Measurements from ENCODE around the gene SPAG16.
"Not testable (repeated sequence)": the region's sequence is repeated elsewhere in the genome, so short reads cannot be mapped to it uniquely, and the experiment has no call there.

Gene SPAG16

GRCh38 chr2:213277134-213277533, 7.1 kb upstream of the SPAG16 start:
- not testable (repeated sequence) for H3K4me1 ChIP-seq (ENCODE audit: control insufficient read depth, insufficient read depth, low read length); H3K4me3 ChIP-seq (ENCODE audit: low read length); H3K27ac ChIP-seq (ENCODE audit: low read depth, low read length); H3K9ac ChIP-seq (ENCODE audit: low read length); H3K27me3 ChIP-seq (ENCODE audit: control insufficient read depth, insufficient read depth, low read length); H3K36me3 ChIP-seq (ENCODE audit: control insufficient read depth, insufficient read depth, low read length)

- H3K27me3 ChIP-seq (ENCODE audit: control insufficient read depth, insufficient read depth, low read length): no peaks in the 10 kb centered on the region
- H3K36me3 ChIP-seq (ENCODE audit: control insufficient read depth, insufficient read depth, low read length): no peaks in the 10 kb centered on the region
- H3K4me3 ChIP-seq (ENCODE audit: low read length): no peak overlapping the region
- no peak overlapping the region for H3K9ac ChIP-seq (ENCODE audit: low read length)
- H3K4me1 ChIP-seq (ENCODE audit: control insufficient read depth, insufficient read depth, low read length): no peaks in the 10 kb centered on the region
- no peak overlapping the region for H3K27ac ChIP-seq (ENCODE audit: low read depth, low read length)
Observed at GRCh38 chr2:213279116-213279620, 5.1 kb upstream of the SPAG16 start.

GRCh38 chr2:213279971-213280370, 4.3 kb upstream of the SPAG16 start:
- no peaks in the 10 kb centered on the region for H3K27me3 ChIP-seq (ENCODE audit: control insufficient read depth, insufficient read depth, low read length)
- H3K4me1 ChIP-seq (ENCODE audit: control insufficient read depth, insufficient read depth, low read length): peaks cover 4% of the 10 kb centered on the region
- H3K36me3 ChIP-seq (ENCODE audit: control insufficient read depth, insufficient read depth, low read length): no peaks in the 10 kb centered on the region
- no peak overlapping the region for H3K4me3 ChIP-seq (ENCODE audit: low read length)
- no peak overlapping the region for H3K27ac ChIP-seq (ENCODE audit: low read depth, low read length)
- no peak overlapping the region for H3K9ac ChIP-seq (ENCODE audit: low read length)

DNA sequence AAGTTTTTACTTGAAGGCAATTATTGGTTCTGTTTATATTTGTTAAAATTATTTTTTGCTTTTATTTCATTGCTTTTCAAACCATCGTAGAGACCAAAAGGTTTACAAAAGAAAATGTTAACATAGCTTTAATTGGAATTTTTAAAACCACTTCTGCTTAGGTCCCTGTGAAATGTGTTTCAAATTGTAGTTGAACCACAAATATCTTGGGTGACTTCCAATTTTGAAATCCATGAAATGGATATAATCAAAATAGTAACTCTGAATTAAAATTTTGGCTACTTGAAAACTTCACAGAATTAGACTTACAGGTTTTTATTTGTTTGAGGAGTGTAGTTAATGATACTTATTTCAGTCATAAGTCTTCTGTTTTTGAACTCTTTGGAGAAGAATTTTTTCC, 3.1 kb upstream of the SPAG16 start:
- no peak overlapping the region for H3K9ac ChIP-seq (ENCODE audit: low read length)
- no peaks in the 10 kb centered on the region for H3K36me3 ChIP-seq (ENCODE audit: control insufficient read depth, insufficient read depth, low read length)
- H3K4me1 ChIP-seq (ENCODE audit: control insufficient read depth, insufficient read depth, low read length): peaks cover 8% of the 10 kb centered on the region
- no peak overlapping the region for H3K27ac ChIP-seq (ENCODE audit: low read depth, low read length)
- no peak overlapping the region for H3K4me3 ChIP-seq (ENCODE audit: low read length)
- no peaks in the 10 kb centered on the region for H3K27me3 ChIP-seq (ENCODE audit: control insufficient read depth, insufficient read depth, low read length)

DNA sequence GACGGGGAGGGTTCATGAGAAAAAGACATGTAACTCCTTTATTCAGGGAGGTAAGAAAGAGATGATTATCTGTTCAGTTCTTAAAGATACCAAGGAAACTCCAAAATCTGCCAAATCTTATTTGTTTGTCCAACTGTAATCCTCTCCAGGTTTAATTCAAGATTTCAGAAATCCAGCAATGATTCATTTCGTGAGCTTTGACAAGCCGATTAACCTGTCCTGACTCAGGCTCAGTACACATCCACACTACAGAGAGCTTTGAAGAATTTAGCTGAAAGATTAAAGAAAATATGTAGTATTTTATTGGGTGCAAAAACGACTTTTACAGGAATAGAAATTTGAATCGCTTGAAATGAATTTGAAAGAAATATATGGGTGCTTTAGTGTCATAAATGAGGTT, 1.1 kb downstream of the SPAG16 start:
- H3K36me3 ChIP-seq (ENCODE audit: control insufficient read depth, insufficient read depth, low read length): no peaks in the 10 kb centered on the region
- peaks cover 8% of the 10 kb centered on the region for H3K4me1 ChIP-seq (ENCODE audit: control insufficient read depth, insufficient read depth, low read length)
- H3K27ac ChIP-seq (ENCODE audit: low read depth, low read length): no peak overlapping the region
- H3K27me3 ChIP-seq (ENCODE audit: control insufficient read depth, insufficient read depth, low read length): no peaks in the 10 kb centered on the region
- H3K9ac ChIP-seq (ENCODE audit: low read length): no peak overlapping the region
- no peak overlapping the region for H3K4me3 ChIP-seq (ENCODE audit: low read length)

DNA sequence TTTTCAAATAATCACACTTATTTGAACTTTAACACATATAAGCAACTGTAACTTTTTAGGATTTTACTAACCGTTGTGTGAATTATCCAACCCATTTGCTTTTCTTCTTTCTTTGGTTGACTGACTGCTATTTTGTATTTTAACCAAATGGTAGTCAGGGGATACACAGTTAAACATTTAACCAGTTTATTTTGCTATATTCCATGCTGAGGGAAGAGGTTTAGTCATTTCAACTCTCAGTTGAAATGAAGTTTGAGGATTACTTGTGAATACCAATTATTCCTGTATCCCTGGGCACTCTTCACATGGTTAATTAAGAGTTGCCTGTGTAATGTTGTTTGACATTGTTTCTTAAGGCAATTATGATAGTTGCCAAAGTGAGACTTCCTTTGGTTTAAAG, 1.9 kb downstream of the SPAG16 start:
- H3K36me3 ChIP-seq (ENCODE audit: control insufficient read depth, insufficient read depth, low read length): no peaks in the 10 kb centered on the region
- H3K27me3 ChIP-seq (ENCODE audit: control insufficient read depth, insufficient read depth, low read length): no peaks in the 10 kb centered on the region
- no peak overlapping the region for H3K27ac ChIP-seq (ENCODE audit: low read depth, low read length)
- H3K4me3 ChIP-seq (ENCODE audit: low read length): no peak overlapping the region
- no peak overlapping the region for H3K9ac ChIP-seq (ENCODE audit: low read length)
- H3K4me1 ChIP-seq (ENCODE audit: control insufficient read depth, insufficient read depth, low read length): peaks cover 8% of the 10 kb centered on the region

DNA sequence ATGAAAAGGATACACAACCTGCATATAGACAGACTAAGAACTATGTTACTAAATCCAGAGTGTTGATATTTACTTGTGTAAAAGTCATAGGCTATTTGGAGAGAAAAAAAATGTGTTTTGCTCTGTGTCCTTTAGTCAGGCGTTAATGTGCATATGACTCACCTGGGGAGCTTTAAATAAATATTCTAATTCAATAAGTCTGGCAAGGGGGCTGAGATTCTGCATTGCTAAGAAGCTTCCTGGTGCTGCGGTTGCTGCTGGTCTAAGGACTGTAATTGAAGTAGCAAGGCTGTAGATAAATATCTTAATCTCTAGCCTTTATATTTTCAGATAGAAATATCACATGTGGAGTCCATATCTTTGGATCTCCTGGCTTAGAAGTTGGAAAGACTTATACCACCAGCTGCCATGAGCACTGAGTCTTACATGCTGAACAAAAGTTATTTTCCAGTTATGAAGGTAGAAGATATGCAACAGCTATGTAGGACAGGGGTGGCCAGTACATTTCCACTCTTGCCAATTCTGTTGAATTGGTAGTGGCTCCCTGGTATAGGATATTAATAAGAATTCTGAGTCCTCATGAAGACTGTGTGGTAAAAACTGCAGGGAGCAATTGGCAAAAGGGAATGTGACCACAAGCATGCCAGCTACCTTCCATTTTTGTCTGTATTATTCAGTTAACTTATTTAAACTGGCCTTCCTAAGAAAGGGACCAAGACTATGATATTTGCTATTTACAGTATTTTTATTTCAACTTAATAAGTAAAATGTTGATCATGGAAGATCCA, 4.8 kb downstream of the SPAG16 start:
- Histone ChIP-seq H3K27ac (ENCODE audit: low read depth, low read length) (no peak overlapping the region), H3K27me3 (ENCODE audit: control insufficient read depth, insufficient read depth, low read length) (no peaks in the 10 kb centered on the region), H3K4me3 (ENCODE audit: low read length) (no peak overlapping the region), H3K36me3 (ENCODE audit: control insufficient read depth, insufficient read depth, low read length) (no peaks in the 10 kb centered on the region), H3K9ac (ENCODE audit: low read length) (no peak overlapping the region), H3K4me1 (ENCODE audit: control insufficient read depth, insufficient read depth, low read length) (peaks cover 8% of the 10 kb centered on the region)

DNA sequence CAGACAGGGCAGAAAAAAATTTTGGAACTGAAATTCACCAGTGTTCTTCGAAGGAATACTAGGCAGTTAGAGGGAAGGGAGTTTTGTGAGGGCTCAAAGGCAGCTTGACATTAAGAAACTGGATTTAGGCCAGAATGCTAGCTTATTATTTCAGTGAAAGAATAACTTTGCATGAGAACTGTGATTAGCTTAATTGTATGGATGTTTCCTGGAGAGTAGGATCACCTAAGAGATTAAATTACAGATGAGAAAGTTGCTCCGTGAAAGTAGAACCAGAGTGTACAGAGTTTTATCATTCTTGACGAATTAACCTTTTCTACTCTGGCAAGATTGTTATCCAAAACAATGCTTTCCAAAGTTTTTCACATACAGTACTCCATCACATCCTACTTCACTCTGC, 6.2 kb downstream of the SPAG16 start:
- Histone ChIP-seq H3K9ac (ENCODE audit: low read length) (no peak overlapping the region), H3K4me1 (ENCODE audit: control insufficient read depth, insufficient read depth, low read length) (no peaks in the 10 kb centered on the region), H3K4me3 (ENCODE audit: low read length) (no peak overlapping the region), H3K36me3 (ENCODE audit: control insufficient read depth, insufficient read depth, low read length) (no peaks in the 10 kb centered on the region), H3K27me3 (ENCODE audit: control insufficient read depth, insufficient read depth, low read length) (no peaks in the 10 kb centered on the region), H3K27ac (ENCODE audit: low read depth, low read length) (no peak overlapping the region)

DNA sequence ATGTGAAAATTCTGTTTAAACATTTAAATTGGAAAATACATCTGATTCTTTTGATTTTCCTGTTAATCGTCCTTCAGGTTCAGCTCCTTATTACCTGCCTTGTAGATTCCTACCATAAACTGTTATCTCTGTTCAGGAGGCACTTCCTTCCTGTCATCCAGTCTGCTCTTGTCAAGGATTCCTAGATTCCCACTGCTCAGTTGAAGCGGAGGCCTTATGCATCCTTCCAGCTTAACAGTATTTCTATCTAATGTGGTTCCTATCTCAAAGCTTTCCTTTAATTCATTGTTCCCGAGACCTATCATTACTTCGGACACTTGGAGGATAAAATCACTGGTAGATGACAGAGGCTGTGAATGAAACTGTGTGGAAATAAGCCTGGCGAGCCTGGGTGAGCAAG, 12.0 kb downstream of the SPAG16 start:
- Histone ChIP-seq H3K27me3 (ENCODE audit: control insufficient read depth, insufficient read depth, low read length) (no peaks in the 10 kb centered on the region), H3K27ac (ENCODE audit: low read depth, low read length) (no peak overlapping the region), H3K4me3 (ENCODE audit: low read length) (no peak overlapping the region), H3K4me1 (ENCODE audit: control insufficient read depth, insufficient read depth, low read length) (no peaks in the 10 kb centered on the region), H3K36me3 (ENCODE audit: control insufficient read depth, insufficient read depth, low read length) (no peaks in the 10 kb centered on the region), H3K9ac (ENCODE audit: low read length) (no peak overlapping the region)

DNA sequence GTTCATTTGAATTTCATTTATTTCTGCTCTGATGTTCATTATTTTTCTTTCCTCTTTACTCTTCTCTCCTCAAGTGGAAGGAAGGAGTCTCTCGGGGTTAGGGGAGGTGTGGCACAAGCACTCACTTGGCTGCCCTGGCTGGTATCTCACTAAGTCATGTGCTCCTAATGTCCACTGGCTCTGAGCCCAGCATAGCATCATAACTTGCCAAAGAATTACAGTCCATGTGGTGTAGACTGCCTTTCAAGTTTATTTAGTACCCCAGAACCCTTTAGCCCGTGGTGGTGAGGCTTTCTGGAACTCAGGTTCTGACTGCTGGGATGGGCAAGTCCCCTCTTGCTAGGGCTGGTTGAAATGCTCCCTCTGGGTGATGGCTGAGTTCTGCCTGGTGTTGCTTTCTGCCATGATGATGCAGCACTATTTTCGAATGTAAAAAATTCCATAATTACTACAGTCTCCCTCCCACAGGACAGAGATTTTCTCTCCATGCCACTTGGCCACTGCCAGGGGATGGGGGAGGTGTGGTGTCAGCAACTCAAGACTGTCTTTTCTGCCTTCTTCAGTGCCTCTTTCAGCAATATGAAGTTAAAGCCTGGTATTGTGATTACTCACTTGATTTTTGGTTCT, 22.2 kb downstream of the SPAG16 start:
- Histone ChIP-seq H3K4me3 (ENCODE audit: low read length) (no peak overlapping the region), H3K4me1 (ENCODE audit: control insufficient read depth, insufficient read depth, low read length) (no peaks in the 10 kb centered on the region), H3K27ac (ENCODE audit: low read depth, low read length) (no peak overlapping the region), H3K36me3 (ENCODE audit: control insufficient read depth, insufficient read depth, low read length) (no peaks in the 10 kb centered on the region), H3K27me3 (ENCODE audit: control insufficient read depth, insufficient read depth, low read length) (no peaks in the 10 kb centered on the region), H3K9ac (ENCODE audit: low read length) (no peak overlapping the region)

DNA sequence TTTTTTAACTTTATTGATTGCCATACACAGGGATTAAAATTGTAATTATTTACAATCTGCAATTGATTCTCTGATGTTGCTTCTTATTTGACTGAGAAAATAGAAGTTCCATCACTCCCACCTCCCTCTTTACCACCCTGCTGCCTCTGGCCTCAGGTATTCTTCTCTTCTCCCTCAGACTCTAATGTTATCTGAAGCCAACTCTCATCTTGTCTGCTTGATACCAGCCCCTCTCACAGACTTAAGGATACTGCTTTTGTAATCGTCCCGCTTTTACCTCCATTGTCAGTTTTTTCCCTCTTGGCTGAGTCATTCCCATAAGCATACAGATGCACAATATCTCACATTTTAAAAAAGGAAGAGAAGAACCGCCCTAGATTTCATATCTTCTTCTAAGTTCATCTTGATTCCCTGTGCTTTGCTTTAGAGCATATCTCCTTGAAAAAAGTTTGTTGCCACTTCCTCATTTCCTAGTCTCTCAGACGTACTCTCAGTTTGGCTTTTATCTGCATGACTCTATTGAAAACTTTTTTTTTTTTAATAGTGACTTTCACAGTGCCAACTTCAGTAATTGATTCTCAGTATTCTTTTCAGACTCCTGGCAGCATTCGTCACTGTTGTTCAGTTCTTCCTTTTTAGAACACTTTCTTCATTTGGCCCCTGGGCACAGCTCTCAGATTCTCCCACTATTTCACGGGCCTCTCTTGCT, 31.1 kb downstream of the SPAG16 start:
- Histone ChIP-seq H3K36me3 (ENCODE audit: control insufficient read depth, insufficient read depth, low read length) (no peaks in the 10 kb centered on the region), H3K9ac (ENCODE audit: low read length) (no peak overlapping the region), H3K27me3 (ENCODE audit: control insufficient read depth, insufficient read depth, low read length) (no peaks in the 10 kb centered on the region), H3K27ac (ENCODE audit: low read depth, low read length) (no peak overlapping the region), H3K4me3 (ENCODE audit: low read length) (no peak overlapping the region), H3K4me1 (ENCODE audit: control insufficient read depth, insufficient read depth, low read length) (no peaks in the 10 kb centered on the region)

DNA sequence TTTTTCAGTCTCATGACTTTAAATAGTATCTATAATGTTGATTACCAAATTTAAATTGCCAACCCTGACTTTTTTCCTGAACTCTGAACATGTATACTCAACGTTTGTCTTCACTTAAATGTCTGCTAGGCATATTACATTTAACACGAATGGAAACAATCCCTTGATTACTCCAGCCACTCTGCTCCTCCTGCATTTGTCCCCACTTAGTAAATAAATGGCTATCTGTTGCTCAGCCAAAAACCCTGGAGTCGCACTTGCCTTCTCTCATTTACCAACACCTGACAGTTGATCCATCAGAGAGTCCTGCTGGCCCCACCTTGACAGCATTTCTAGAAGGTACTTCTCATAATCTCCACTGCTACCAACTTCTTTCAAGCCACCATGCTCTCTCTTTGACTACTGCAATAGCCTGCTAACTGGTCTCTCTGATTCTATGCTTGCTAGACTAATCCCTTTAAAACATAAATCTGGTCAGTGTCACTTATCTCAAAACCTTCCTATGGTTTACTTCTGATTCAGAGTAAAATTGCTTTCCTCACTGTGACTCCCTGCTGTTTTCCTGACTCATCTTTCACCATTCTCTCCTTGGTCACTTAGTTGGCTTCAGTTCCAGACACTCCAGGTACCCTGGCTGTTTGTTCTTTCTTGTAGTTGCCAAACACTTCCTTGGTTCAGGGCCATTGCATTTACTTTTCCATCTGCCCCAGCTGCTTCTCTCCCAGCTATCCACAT, 31.9 kb downstream of the SPAG16 start:
- Histone ChIP-seq H3K9ac (ENCODE audit: low read length) (no peak overlapping the region), H3K4me3 (ENCODE audit: low read length) (no peak overlapping the region), H3K36me3 (ENCODE audit: control insufficient read depth, insufficient read depth, low read length) (no peaks in the 10 kb centered on the region), H3K27me3 (ENCODE audit: control insufficient read depth, insufficient read depth, low read length) (no peaks in the 10 kb centered on the region), H3K27ac (ENCODE audit: low read depth, low read length) (no peak overlapping the region), H3K4me1 (ENCODE audit: control insufficient read depth, insufficient read depth, low read length) (no peaks in the 10 kb centered on the region)

Measured in rectal smooth muscle tissue (tissue), 1 donor.